ENCODE results near the gene ENO1. TPM values are rescaled to one million over a fixed set of nuclear protein-coding genes. Genes with fewer than 3 reads are reported as not detected.

ENO1 gene
- total and polyA plus RNA-seq, 2 of the 8 experiments (the other 6 are each of a cell fraction or from before 2014, with no cell fraction given): 1,763 to 2,117 TPM

GRCh38 chr1:8839990-8840389 lies 38.5 kb downstream of the ENO1 start:
- Histone ChIP-seq H3K36me3 (ENCODE audit: control insufficient read depth in 2 of 4, insufficient read depth in 4 of 4, low read length in 3 of 4) (no peaks in the 10 kb centered on the region), H3K18ac (ENCODE audit: extremely low read depth, low read length) (no peak overlapping the region), H2AFZ (ENCODE audit: low read length) (no peak overlapping the region), H3K79me1 (ENCODE audit: low read depth, low read length) (no peaks in the 10 kb centered on the region), H3K27me3 (replicated peaks in 1 of 4; ENCODE audit: control insufficient read depth in 3 of 4, extremely low read depth in 1 of 4, insufficient read depth in 3 of 4, low read length in 3 of 4) (no peaks in the 10 kb centered on the region), H3K9me3 (ENCODE audit: insufficient read depth in 2 of 2, low read depth in 1 of 2, low read length in 1 of 2) (no peaks in the 10 kb centered on the region), H3K23ac (ENCODE audit: insufficient read length) (no peak overlapping the region), H2BK120ac (replicated peaks; ENCODE audit: low read depth, low read length) (no peak overlapping the region), H2BK12ac (ENCODE audit: low read depth, low read length) (no peak overlapping the region), H4K20me1 (replicated peaks in 1 of 2; ENCODE audit: control insufficient read depth in 1 of 2, insufficient read depth in 2 of 2, low read length in 2 of 2) (no peaks in the 10 kb centered on the region), H3K4me1 (replicated peaks in 1 of 4; ENCODE audit: control insufficient read depth in 3 of 4, insufficient read depth in 4 of 4, low read length in 3 of 4) (no peaks in the 10 kb centered on the region), H4K8ac (ENCODE audit: extremely low read depth, insufficient read depth, low read length) (no peak overlapping the region), H3K4me3 (ENCODE audit: extremely low read depth in 1 of 4, insufficient read depth in 2 of 4, low read depth in 3 of 4, low read length in 4 of 4) (no peak overlapping the region), H3K56ac (replicated peaks; ENCODE audit: insufficient read length, low read depth, low read length) (no peak overlapping the region), H2BK15ac (ENCODE audit: low read length) (no peak overlapping the region), H3K27ac (ENCODE audit: low read depth, low read length) (no peak overlapping the region), H2BK5ac (ENCODE audit: low read depth, low read length) (no peak overlapping the region), H3K4me2 (ENCODE audit: insufficient read depth in 1 of 2, low read depth in 2 of 2, low read length in 2 of 2) (no peak overlapping the region), H4K5ac (ENCODE audit: insufficient read length, low read depth, low read length) (no peak overlapping the region), H3K9ac (replicated peaks in 1 of 4; ENCODE audit: extremely low read depth in 1 of 4, low read depth in 3 of 4, low read length in 3 of 4) (no peak overlapping the region), H3K79me2 (ENCODE audit: control insufficient read depth in 1 of 2, insufficient read depth in 2 of 2, low read length in 2 of 2) (no peaks in the 10 kb centered on the region), H4K91ac (replicated peaks; ENCODE audit: insufficient read length, low read length) (no peak overlapping the region), H2BK20ac (ENCODE audit: low read length) (no peak overlapping the region), H3K14ac (ENCODE audit: insufficient read length) (no peak overlapping the region), H3K23me2 (ENCODE audit: low read depth, low read length) (no peaks in the 10 kb centered on the region), H2AK5ac (ENCODE audit: low read depth, low read length) (no peak overlapping the region), H3K4ac (replicated peaks; ENCODE audit: insufficient read length, low read depth, low read length) (no peak overlapping the region)
- CTCF ChIA-PET (ENCODE audit: partially characterized antibody): interaction anchor here (0.9 to 2.8 kb wide), 5 partner anchors 9 to 123 kb away, joined by 3 to 16 read pairs (median 4); no protein-coding TSS in a partner anchor
- FAIRE-seq: no peak
- POLR2A ChIA-PET (ENCODE audit: partially characterized antibody): interaction anchor here (0.8 to 39.6 kb wide), 3 partner anchors 23 to 123 kb away, joined by 3 to 880 read pairs (median 4); partner anchors contain the start of genes ENO1 and RERE
- WGBS, 2 experiments (ENCODE audit: extremely low coverage in 1 of 2, insufficient coverage in 1 of 2, insufficient read length in 1 of 2, insufficient replicate concordance in 2 of 2, low coverage in 1 of 2, low lambda C conversion rate in 2 of 2, missing lambda C conversion rate in 1 of 2): 91% methylated on average over 7 of the region's 7 CpGs; no CpG with 5 or more reads in 1 of the 2 experiments
- DNase-seq (ENCODE audit: low read depth in 1 of 2, low spot score in 2 of 2): no peak
- TF ChIP-seq SAP30 (IDR thresholded peaks at IDR 0.05; ENCODE audit: insufficient read depth, insufficient replicate concordance, low read length): no peak
- no peak for TF ChIP-seq BRCA1 (IDR thresholded peaks at IDR 0.05; ENCODE audit: low read depth, low read length)
- TF ChIP-seq ATF2 (IDR thresholded peaks at IDR 0.05; ENCODE audit: low read length): no peak
- no peak for TF ChIP-seq CBX5 (IDR thresholded peaks at IDR 0.05; ENCODE audit: low read depth, low read length)
- TF ChIP-seq USF2 (IDR thresholded peaks at IDR 0.05; ENCODE audit: low read length): no peak
- TF ChIP-seq KDM1A (IDR thresholded peaks at IDR 0.05; ENCODE audit: borderline replicate concordance, low read length): no peak

Measured in H1 (cell line).